CD14-positive monocyte (primary cell): ENCODE measurements around the gene ARPC4. TPM values are rescaled to one million over a fixed set of nuclear protein-coding genes. Genes with fewer than 3 reads are reported as not detected.

Experiments used
- DNase-seq, 3 donors: peaks; one replicate each; pipeline ENCODE4 v3.0.0-alpha.2; 2011 to 2022
- H2AFZ ChIP-seq: 2 replicates; pipeline ENCODE4 v1.6.0; 2012; ENCODE audit warnings: mild to moderate bottlenecking, low read depth, low read length, inconsistent platforms; ENCODE audit not compliant: insufficient read depth, poor library complexity, severe bottlenecking
- H3K27ac ChIP-seq, 2 donors: 1 replicate in 1 of 2; 2 replicates in 1 of 2; pipeline ENCODE4 v1.5.1; 2012 to 2013; ENCODE audit warnings: low read length in 2 of 2, control low read depth in 1 of 2, inconsistent platforms in 1 of 2, low read depth in 1 of 2, mild to moderate bottlenecking in 1 of 2
- H3K27me3 ChIP-seq, 2 donors: one replicate each; pipeline versions ENCODE4 v1.6.0 to v1.6.1; 2011 to 2013; ENCODE audit warnings: low read length in 2 of 2; ENCODE audit not compliant: control insufficient read depth in 2 of 2, insufficient read depth in 2 of 2
- H3K36me3 ChIP-seq, 2 donors: replicated peaks in 1 of 2; 1 replicate in 1 of 2; 2 replicates in 1 of 2; pipeline versions ENCODE4 v1.5.1 to v1.6.1; 2012 to 2013; ENCODE audit warnings: low read length in 2 of 2, control low read depth in 1 of 2, inconsistent platforms in 1 of 2, mild to moderate bottlenecking in 1 of 2; ENCODE audit not compliant: insufficient read depth in 2 of 2, control insufficient read depth in 1 of 2
- H3K4me1 ChIP-seq, 2 donors: 1 replicate in 1 of 2; 2 replicates in 1 of 2; pipeline versions ENCODE4 v1.5.1 to v1.6.1; 2012 to 2013; ENCODE audit warnings: low read length in 2 of 2, control low read depth in 1 of 2, inconsistent platforms in 1 of 2, mild to moderate bottlenecking in 1 of 2, moderate library complexity in 1 of 2; ENCODE audit not compliant: insufficient read depth in 2 of 2, control insufficient read depth in 1 of 2
- H3K4me2 ChIP-seq: replicated peaks from 2 replicates; pipeline ENCODE3; 2012; ENCODE audit warnings: low read length, moderate library complexity, mild to moderate bottlenecking; ENCODE audit not compliant: poor library complexity, severe bottlenecking; ENCODE audit errors: extremely low read depth
- H3K4me3 ChIP-seq, 3 experiments: fragments of 200-600 bp in 1 of 3; sonication (generic) in 1 of 3; replicated peaks in 1 of 3; 1 replicate in 2 of 3; 2 replicates in 1 of 3; pipeline ENCODE4 v1.5.1; 2011 to 2013; ENCODE audit warnings: low read length in 3 of 3, mild to moderate bottlenecking in 3 of 3, control low read depth in 2 of 3, low read depth in 2 of 3, inconsistent platforms in 1 of 3, moderate library complexity in 1 of 3
- H3K79me2 ChIP-seq: 2 replicates; pipeline ENCODE4 v1.6.0; 2012; ENCODE audit warnings: mild to moderate bottlenecking, control low read depth, inconsistent platforms, low read length, moderate library complexity; ENCODE audit not compliant: insufficient read depth
- H3K9ac ChIP-seq: 2 replicates; pipeline ENCODE4 v1.6.0; 2017; ENCODE audit warnings: low read length, mild to moderate bottlenecking; ENCODE audit not compliant: insufficient read depth, poor library complexity, severe bottlenecking
- H3K9me3 ChIP-seq, 2 donors: replicated peaks in 1 of 2; 1 replicate in 1 of 2; 2 replicates in 1 of 2; pipeline versions ENCODE4 v1.5.1 to v1.6.1; 2012 to 2013; ENCODE audit warnings: low read length in 2 of 2, control low read depth in 1 of 2; ENCODE audit not compliant: control insufficient read depth in 1 of 2, insufficient read depth in 1 of 2
- H4K20me1 ChIP-seq: 2 replicates; pipeline ENCODE4 v1.6.0; 2012; ENCODE audit warnings: mild to moderate bottlenecking, low read length, control low read depth, moderate library complexity; ENCODE audit not compliant: insufficient read depth
- H3K27ac Mint-ChIP-seq, 7 donors: one replicate each; pipeline ENCODE4 v1.8.0; 2020; ENCODE audit warnings: mild to moderate bottlenecking in 7 of 7, mixed read lengths in 7 of 7, moderate library complexity in 6 of 7, inconsistent platforms in 2 of 7
- H3K27me3 Mint-ChIP-seq, 3 donors: one replicate each; pipeline ENCODE4 v1.8.0; 2021 to 2022; ENCODE audit warnings: low read depth in 3 of 3, mild to moderate bottlenecking in 3 of 3, mixed read lengths in 3 of 3, moderate library complexity in 3 of 3, inconsistent platforms in 1 of 3
- H3K36me3 Mint-ChIP-seq, 2 donors: one replicate each; pipeline ENCODE4 v1.8.0; 2020; ENCODE audit warnings: mixed read lengths in 2 of 2, inconsistent platforms in 1 of 2, mild to moderate bottlenecking in 1 of 2
- H3K4me1 Mint-ChIP-seq: one replicate; pipeline ENCODE4 v1.8.0; 2020; ENCODE audit warnings: mild to moderate bottlenecking, mixed read lengths
- H3K4me3 Mint-ChIP-seq, 2 donors: one replicate each; pipeline ENCODE4 v1.8.0; 2020; ENCODE audit warnings: mild to moderate bottlenecking in 2 of 2, mixed read lengths in 2 of 2, moderate library complexity in 1 of 2
- H3K9me3 Mint-ChIP-seq, 7 donors: one replicate each; pipeline ENCODE4 v1.8.0; 2020 to 2022; ENCODE audit warnings: mixed read lengths in 7 of 7, mild to moderate bottlenecking in 6 of 7, moderate library complexity in 6 of 7, inconsistent platforms in 2 of 7
- CTCF ChIP-seq: fragments of 200-600 bp; IDR thresholded peaks from one replicate; pipeline ENCODE4 v1.8.0; 2022; ENCODE audit warnings: antibody characterized with exemption, mild to moderate bottlenecking
- WGBS: methylation state at CpG from one replicate; pipeline ENCODE4 v1.1.5; 2013; ENCODE audit warnings: missing lambda C conversion rate; ENCODE audit not compliant: insufficient coverage; 5-methylcytosine and 5-hydroxymethylcytosine counted together
- intact Hi-C, 2 donors: fragments of 100-400 bp; cut with micrococcal nuclease; formaldehyde crosslinking; loops; one replicate each; pipeline versions ENCODE4 v1.15.0 to v1.15.1; 2023
- polyA plus RNA-seq, 3 donors: library from polyadenylated mRNA; depleted of rRNA in 1 of 3; unstranded in 2 of 3; stranded (reverse) in 1 of 3; fragments of 300-500 nt in 2 of 3; fragments of >200 nt in 1 of 3; fragmentation: Illumina TruSeq in 2 of 3; gene quantifications; 1 replicate in 2 of 3; 2 replicates in 1 of 3; pipeline ENCODE4 v1.2.3, GENCODE V29; 2012 to 2021

ARPC4 gene
- polyA plus RNA-seq, 3 donors = 211 to 390 (median 389) TPM

- Histone ChIP-seq H3K4me3 (peak overlapping the region in 1 of 3 experiments; percentile 47), H3K27me3 (no peaks in the 10 kb centered on the region), H3K79me2 (peaks cover 4% of the 10 kb centered on the region), H3K9ac (no peak overlapping the region), H4K20me1 (no peaks in the 10 kb centered on the region), H3K36me3 (peaks cover 6 to 18% of the 10 kb centered on the region in 2 donors), H3K4me2 (peak overlapping the region; percentile 63), H3K27ac (peak overlapping the region; percentile 80 to 91), H2AFZ (peak overlapping the region; percentile 96), H3K4me1 (peaks cover 61 to 63% of the 10 kb centered on the region in 2 donors), H3K9me3 (no peaks in the 10 kb centered on the region)
- Mint-ChIP-seq H3K27me3 (peaks cover 0 to 4% (median 2%) of the 10 kb centered on the region in 3 donors), H3K36me3 (peaks cover 22 to 26% of the 10 kb centered on the region in 2 donors), H3K4me3 (peak overlapping the region in 1 of 2 donors; percentile 78), H3K9me3 (no peaks in the 10 kb centered on the region), H3K27ac (peak overlapping the region; percentile 93 to 99 (median 96)), H3K4me1 (peaks cover 62% of the 10 kb centered on the region)
- DNase-seq = peak in 2 of 3 donors; percentile 35 to 49
- intact Hi-C loops = no loop called here
- 6% methylated on average over 2 of the region's 6 CpGs for WGBS
- TF ChIP-seq CTCF = no peak
These were observed 13.7 kb upstream of the ARPC4 start for GRCh38 chr3:9779075-9779593.

GRCh38 chr3:9779721-9780457 is 13.0 kb upstream of the ARPC4 start:
- TF ChIP-seq CTCF = no peak
- Histone ChIP-seq H3K9ac (peak overlapping the region; percentile 71), H3K9me3 (no peaks in the 10 kb centered on the region), H3K27ac (peak overlapping the region; percentile 80 to 91), H3K36me3 (peaks cover 13 to 21% of the 10 kb centered on the region in 2 donors), H3K4me3 (peak overlapping the region in 1 of 3 experiments; percentile 47), H2AFZ (peak overlapping the region; percentile 96), H3K27me3 (no peaks in the 10 kb centered on the region), H3K4me2 (peak overlapping the region; percentile 63), H3K4me1 (peaks cover 61 to 63% of the 10 kb centered on the region in 2 donors), H4K20me1 (no peaks in the 10 kb centered on the region), H3K79me2 (peaks cover 4% of the 10 kb centered on the region)
- 2% methylated on average over 6 of the region's 8 CpGs for WGBS
- Mint-ChIP-seq H3K27me3 (peaks cover 0 to 3% (median 2%) of the 10 kb centered on the region in 3 donors), H3K36me3 (peaks cover 27 to 34% of the 10 kb centered on the region in 2 donors), H3K4me3 (peak overlapping the region; percentile 6 to 78), H3K27ac (peak overlapping the region; percentile 93 to 99 (median 96)), H3K4me1 (peaks cover 62% of the 10 kb centered on the region), H3K9me3 (no peaks in the 10 kb centered on the region)
- intact Hi-C loops = no loop called here
- DNase-seq = peak; percentile 60 to 62 (median 61)
